ENCODE data around the gene SLC12A7. TPM values are rescaled to one million over a fixed set of nuclear protein-coding genes. Genes with fewer than 3 reads are reported as not detected.

SLC12A7 gene
- total RNA-seq, 2 experiments from 2014 or later: 102 to 120 TPM

GRCh38 chr5:1012313-1012841, 99.5 kb downstream of the SLC12A7 start:
- ChIA-PET POLR2A (no interaction called here), CTCF (no interaction called here)
- Mint-ChIP-seq H3K4me1 (peaks cover 22% of the 10 kb centered on the region), H3K27me3 (peaks cover 23% of the 10 kb centered on the region), H3K27ac (no peak overlapping the region), H3K9me3 (no peaks in the 10 kb centered on the region), H3K36me3 (ENCODE audit: low read depth) (no peaks in the 10 kb centered on the region), H3K4me3 (no peak overlapping the region)
- no peak for DNase-seq

GRCh38 chr5:1011741-1012312, 100.0 kb downstream of the SLC12A7 start:
- DNase-seq: no peak
- no peak overlapping the region for H3K4me3 Mint-ChIP-seq
- H3K27ac Mint-ChIP-seq: no peak overlapping the region
- H3K4me1 Mint-ChIP-seq: peaks cover 24% of the 10 kb centered on the region
- peaks cover 27% of the 10 kb centered on the region for H3K27me3 Mint-ChIP-seq
- no peaks in the 10 kb centered on the region for H3K36me3 Mint-ChIP-seq (ENCODE audit: low read depth)
- CTCF ChIA-PET: interaction anchor here (2.1 kb wide), 1 partner anchor 105 kb away, joined by 6 read pairs; no protein-coding TSS in a partner anchor
- no peaks in the 10 kb centered on the region for H3K9me3 Mint-ChIP-seq
- POLR2A ChIA-PET: no interaction called here

GRCh38 chr5:1011226-1011631, 100.6 kb downstream of the SLC12A7 start:
- Mint-ChIP-seq H3K27ac (no peak overlapping the region), H3K36me3 (ENCODE audit: low read depth) (no peaks in the 10 kb centered on the region), H3K4me3 (no peak overlapping the region), H3K9me3 (no peaks in the 10 kb centered on the region), H3K27me3 (peaks cover 33% of the 10 kb centered on the region), H3K4me1 (peaks cover 24% of the 10 kb centered on the region)
- ChIA-PET POLR2A (no interaction called here), CTCF (interaction anchor here (2.1 kb wide), 1 partner anchor 105 kb away, joined by 6 read pairs; no protein-coding TSS in a partner anchor)
- peak; percentile 63 for DNase-seq

GRCh38 chr5:1010641-1011046, 101.2 kb downstream of the SLC12A7 start:
- Mint-ChIP-seq H3K27me3 (peaks cover 38% of the 10 kb centered on the region), H3K9me3 (no peaks in the 10 kb centered on the region), H3K27ac (no peak overlapping the region), H3K36me3 (ENCODE audit: low read depth) (no peaks in the 10 kb centered on the region), H3K4me3 (no peak overlapping the region), H3K4me1 (peaks cover 25% of the 10 kb centered on the region)
- no peak for DNase-seq
- POLR2A ChIA-PET: no interaction called here
- CTCF ChIA-PET: interaction anchor here (0.5 to 2.1 kb wide), 2 partner anchors 14 to 106 kb away, joined by 3 to 6 read pairs; no protein-coding TSS in a partner anchor

- peaks cover 40% of the 10 kb centered on the region for H3K27me3 Mint-ChIP-seq
- peaks cover 25% of the 10 kb centered on the region for H3K4me1 Mint-ChIP-seq
- H3K9me3 Mint-ChIP-seq: no peaks in the 10 kb centered on the region
- no peak overlapping the region for H3K4me3 Mint-ChIP-seq
- CTCF ChIA-PET: interaction anchor here (2.1 kb wide), 1 partner anchor 106 kb away, joined by 6 read pairs; no protein-coding TSS in a partner anchor
- H3K36me3 Mint-ChIP-seq (ENCODE audit: low read depth): no peaks in the 10 kb centered on the region
- H3K27ac Mint-ChIP-seq: no peak overlapping the region
- DNase-seq: no peak
- POLR2A ChIA-PET: no interaction called here
Measured at GRCh38 chr5:1010181-1010510, 101.7 kb downstream of the SLC12A7 start.

GRCh38 chr5:1009359-1010180, 102.3 kb downstream of the SLC12A7 start:
- ChIA-PET POLR2A (no interaction called here), CTCF (interaction anchor here (1.4 to 2.1 kb wide), 2 partner anchors 11 to 107 kb away, joined by 4 to 6 read pairs; no protein-coding TSS in a partner anchor)
- Mint-ChIP-seq H3K27ac (no peak overlapping the region), H3K4me1 (peaks cover 25% of the 10 kb centered on the region), H3K36me3 (ENCODE audit: low read depth) (no peaks in the 10 kb centered on the region), H3K4me3 (peak overlapping the region; percentile 31), H3K9me3 (no peaks in the 10 kb centered on the region), H3K27me3 (peaks cover 41% of the 10 kb centered on the region)
- DNase-seq: no peak

GRCh38 chr5:1008451-1009358, 103.2 kb downstream of the SLC12A7 start, which contains the start of gene NKD2:
Gene NKD2, plus strand, starts transcription at chr5:1008802. Its CDS starts 256 bp downstream, at chr5:1009058.
- POLR2A ChIA-PET: no interaction called here
- DNase-seq: no peak
- Mint-ChIP-seq H3K4me3 (peak within 1 kb of the TSS; percentile 59), H3K27me3 (peaks cover 46% of the 10 kb centered on the region), H3K27ac (peak within 1 kb of the TSS; percentile 57), H3K4me1 (peaks cover 31% of the 10 kb centered on the region), H3K36me3 (ENCODE audit: low read depth) (no peaks in the 10 kb centered on the region), H3K9me3 (no peaks in the 10 kb centered on the region)
- CTCF ChIA-PET: interaction anchor here (1.0 to 1.6 kb wide), 3 partner anchors 11 to 542 kb away, joined by 3 to 4 read pairs (median 4); no protein-coding TSS in a partner anchor

GRCh38 chr5:1007681-1008450, 104.0 kb downstream of the SLC12A7 start:
- ChIA-PET CTCF (interaction anchor here (1.0 to 1.6 kb wide), 4 partner anchors 84 to 543 kb away, joined by 3 to 4 read pairs (median 4); no protein-coding TSS in a partner anchor), POLR2A (no interaction called here)
- H3K4me1 Mint-ChIP-seq: peaks cover 39% of the 10 kb centered on the region
- peaks cover 55% of the 10 kb centered on the region for H3K27me3 Mint-ChIP-seq
- no peaks in the 10 kb centered on the region for H3K36me3 Mint-ChIP-seq (ENCODE audit: low read depth)
- peak overlapping the region; percentile 57 for H3K27ac Mint-ChIP-seq
- DNase-seq: no peak
- H3K9me3 Mint-ChIP-seq: no peaks in the 10 kb centered on the region
- peak overlapping the region; percentile 59 for H3K4me3 Mint-ChIP-seq

GRCh38 chr5:1007221-1007680, 104.6 kb downstream of the SLC12A7 start:
- ChIA-PET POLR2A (no interaction called here), CTCF (interaction anchor here (1.0 to 1.6 kb wide), 3 partner anchors 83 to 544 kb away, joined by 3 to 4 read pairs (median 4); no protein-coding TSS in a partner anchor)
- H3K27me3 Mint-ChIP-seq: peaks cover 56% of the 10 kb centered on the region
- H3K9me3 Mint-ChIP-seq: no peaks in the 10 kb centered on the region
- peak overlapping the region; percentile 19 for H3K4me3 Mint-ChIP-seq
- H3K27ac Mint-ChIP-seq: peak overlapping the region; percentile 19
- no peak for DNase-seq
- no peaks in the 10 kb centered on the region for H3K36me3 Mint-ChIP-seq (ENCODE audit: low read depth)
- H3K4me1 Mint-ChIP-seq: peaks cover 40% of the 10 kb centered on the region

GRCh38 chr5:1006656-1007071, 105.2 kb downstream of the SLC12A7 start:
- peaks cover 56% of the 10 kb centered on the region for H3K27me3 Mint-ChIP-seq
- CTCF ChIA-PET: interaction anchor here (0.7 to 1.1 kb wide), 2 partner anchors 160 to 388 kb away, joined by 3 read pairs; no protein-coding TSS in a partner anchor
- DNase-seq: no peak
- POLR2A ChIA-PET: no interaction called here
- H3K4me1 Mint-ChIP-seq: peaks cover 40% of the 10 kb centered on the region
- H3K9me3 Mint-ChIP-seq: no peaks in the 10 kb centered on the region
- no peaks in the 10 kb centered on the region for H3K36me3 Mint-ChIP-seq (ENCODE audit: low read depth)
- no peak overlapping the region for H3K4me3 Mint-ChIP-seq
- H3K27ac Mint-ChIP-seq: no peak overlapping the region

- CTCF ChIA-PET: interaction anchor here (0.7 to 1.3 kb wide), 3 partner anchors 53 to 388 kb away, joined by 3 to 4 read pairs (median 3); no protein-coding TSS in a partner anchor
- no peaks in the 10 kb centered on the region for H3K36me3 Mint-ChIP-seq (ENCODE audit: low read depth)
- no peak overlapping the region for H3K27ac Mint-ChIP-seq
- peaks cover 38% of the 10 kb centered on the region for H3K4me1 Mint-ChIP-seq
- POLR2A ChIA-PET: no interaction called here
- no peak for DNase-seq
- no peak overlapping the region for H3K4me3 Mint-ChIP-seq
- H3K27me3 Mint-ChIP-seq: peaks cover 56% of the 10 kb centered on the region
- no peaks in the 10 kb centered on the region for H3K9me3 Mint-ChIP-seq
Measured at GRCh38 chr5:1005904-1006655, 105.8 kb downstream of the SLC12A7 start.
